HG03442 (cell line): ENCODE measurements around the gene STAG1.
"Not testable (repeated sequence)": the region's sequence is repeated elsewhere in the genome, so short reads cannot be mapped to it uniquely, and the experiment has no call there.

Experiments used
- ATAC-seq: cut with Tn5 transposase; IDR thresholded peaks from one replicate; pipeline ENCODE4 v1.9.1; 2021; ENCODE audit warnings: mild to moderate bottlenecking, moderate library complexity; ENCODE audit not compliant: unreplicated experiment

The STAG1 gene

DNA sequence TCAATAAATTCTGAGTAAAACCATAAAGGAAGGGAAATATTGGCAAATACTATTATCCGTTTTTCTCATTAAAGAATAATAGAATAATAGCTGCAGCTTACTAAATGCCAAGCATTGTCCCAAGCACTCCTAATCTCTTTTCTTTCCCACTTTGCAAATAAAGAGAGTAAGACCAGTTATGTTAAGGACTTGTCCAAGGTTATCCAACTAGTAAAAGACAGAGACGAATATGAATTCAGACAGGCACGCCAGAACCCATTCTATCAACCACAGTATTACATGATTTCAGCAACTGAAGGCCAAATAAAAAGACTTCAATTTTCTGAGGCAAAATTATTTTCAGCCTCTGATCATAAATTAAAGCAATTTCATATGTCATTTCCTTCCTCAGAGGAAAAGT lies 235.5 kb downstream of the STAG1 start:
- ATAC-seq, result no peak

DNA sequence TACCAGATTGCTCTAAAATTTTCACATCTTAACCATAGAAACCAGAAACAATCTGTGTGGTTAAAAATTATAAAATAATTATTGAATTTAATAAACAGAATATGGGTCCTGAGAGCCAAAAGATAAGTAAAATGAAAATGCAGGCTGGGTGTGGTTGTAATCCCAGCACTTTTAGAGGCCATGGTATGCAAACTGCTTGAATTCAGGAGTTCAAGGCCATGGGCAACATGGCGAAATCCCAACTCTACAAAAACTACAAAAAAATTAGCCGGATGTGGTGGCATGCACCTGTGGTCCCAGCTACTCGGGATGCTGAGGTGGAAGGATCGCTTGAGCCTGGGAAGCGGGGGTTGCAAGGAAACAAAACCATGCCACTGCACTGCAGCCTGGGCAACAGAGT lies 236.1 kb downstream of the STAG1 start:
- no peak for ATAC-seq

DNA sequence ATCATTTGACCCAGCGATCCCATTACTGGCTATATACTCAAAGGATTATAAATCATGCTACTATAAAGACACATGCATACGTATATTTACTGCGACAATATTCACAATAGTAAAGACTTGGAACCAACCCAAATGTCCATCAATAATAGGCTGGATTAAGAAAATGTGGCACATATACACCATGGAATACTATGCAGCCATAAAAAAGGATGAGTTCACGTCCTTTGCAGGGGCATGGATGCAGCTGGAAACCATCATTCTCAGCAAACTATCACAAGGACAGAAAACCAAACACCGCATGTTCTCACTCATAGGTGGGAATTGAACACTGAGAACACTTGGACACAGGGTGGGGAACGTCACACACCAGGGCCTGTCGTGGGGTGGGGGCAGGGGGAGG lies 237.6 kb downstream of the STAG1 start:
- ATAC-seq, result not testable (repeated sequence)

DNA sequence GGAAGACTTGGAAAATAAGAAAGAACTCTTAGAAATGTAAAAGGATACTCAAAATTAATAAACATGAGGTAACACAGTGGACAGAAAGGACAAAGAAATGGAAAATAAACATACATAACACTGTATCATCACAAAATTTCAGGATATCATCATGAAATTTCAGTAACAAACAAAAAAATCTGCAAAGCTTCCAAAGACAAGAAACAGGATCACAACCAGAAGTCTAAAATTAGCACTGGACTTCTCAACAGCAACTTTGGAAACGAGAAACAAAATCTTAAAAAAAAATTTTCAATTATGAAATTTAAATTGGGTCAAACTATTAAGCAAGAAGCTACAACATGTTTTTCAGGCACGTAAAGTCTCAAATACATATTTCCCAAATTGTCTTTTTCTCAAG lies 238.8 kb downstream of the STAG1 start:
- ATAC-seq, result no peak

DNA sequence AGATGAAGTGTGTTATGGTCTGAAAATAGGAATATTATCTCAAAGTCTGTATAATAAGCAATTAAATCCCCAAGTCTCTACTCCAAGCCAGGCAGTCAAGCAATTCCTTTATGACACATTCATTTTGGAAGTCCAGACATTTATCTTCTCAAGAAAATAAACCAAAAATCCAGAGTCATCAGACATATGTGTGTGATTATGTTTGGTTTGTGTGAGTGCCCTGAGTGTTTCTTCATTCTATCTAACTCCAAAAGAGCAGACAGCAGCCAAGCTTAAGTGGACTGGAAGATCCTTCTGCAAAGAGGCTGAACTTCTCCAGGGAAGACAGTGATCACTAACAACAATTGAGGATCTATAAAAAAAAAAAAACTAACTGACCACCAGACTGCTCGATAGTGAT lies 239.8 kb downstream of the STAG1 start:
- ATAC-seq, result no peak

DNA sequence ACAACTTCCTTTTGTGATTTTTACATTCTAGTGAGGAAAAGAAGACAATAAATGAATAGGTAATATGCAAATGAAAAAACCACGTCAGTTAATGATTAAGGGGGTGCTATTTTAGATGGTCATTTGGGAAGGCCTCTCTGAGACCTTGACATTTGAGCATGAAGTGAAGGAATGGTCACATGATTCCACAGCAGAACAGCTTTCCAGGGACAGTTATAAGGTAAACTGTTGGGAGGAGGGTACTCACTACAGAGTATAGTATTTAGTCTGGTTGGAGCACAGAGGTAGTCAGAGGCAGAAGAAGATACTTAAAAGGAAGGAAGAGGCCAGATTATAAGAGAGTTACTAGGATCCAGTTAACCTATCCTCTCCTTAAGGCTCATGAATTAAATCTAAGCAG lies 246.5 kb downstream of the STAG1 start:
- no peak for ATAC-seq

DNA sequence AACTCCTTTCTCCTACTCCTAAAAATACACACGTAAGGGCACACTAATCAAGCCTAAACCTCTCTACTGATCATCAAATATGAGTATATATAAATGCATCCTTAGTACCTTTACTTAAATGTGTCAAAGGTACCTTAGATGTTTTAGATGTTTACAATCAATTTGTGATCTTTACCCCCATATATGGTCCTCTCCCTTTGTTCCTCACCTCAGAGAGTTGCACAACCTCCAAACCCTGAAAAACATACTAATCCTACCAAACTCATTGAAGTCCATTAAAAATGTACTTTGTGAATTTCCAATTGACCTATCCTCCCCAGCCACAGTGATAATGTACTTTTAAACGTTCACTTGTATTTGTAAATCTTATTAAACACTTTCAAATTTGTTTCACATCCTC lies 249.1 kb downstream of the STAG1 start:
- ATAC-seq, result no peak

DNA sequence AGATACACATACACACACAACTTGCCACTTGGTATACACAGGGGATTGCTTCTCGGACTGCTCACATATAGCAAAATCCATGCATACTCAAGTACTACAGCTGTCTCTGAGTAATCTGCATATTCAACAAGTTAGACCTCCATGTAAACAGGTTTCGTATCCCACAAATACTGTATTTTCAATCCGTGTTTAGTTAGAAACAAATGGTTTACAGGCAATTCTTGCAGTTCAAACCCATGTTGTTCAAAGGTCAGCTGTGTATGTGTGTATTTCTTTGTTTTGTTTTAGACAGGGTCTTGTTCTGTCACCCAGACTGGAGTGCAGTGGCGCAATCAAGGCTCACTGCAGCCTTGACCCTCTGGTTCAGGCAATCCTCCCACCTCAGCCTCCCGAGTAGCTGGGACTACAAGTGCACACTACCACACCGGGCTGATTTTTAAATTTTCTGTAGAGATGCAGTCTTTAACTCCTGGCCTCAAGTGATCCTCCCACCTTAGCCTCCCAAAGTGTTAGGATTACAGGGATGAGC lies 253.2 kb downstream of the STAG1 start:
- ATAC-seq, result no peak

DNA sequence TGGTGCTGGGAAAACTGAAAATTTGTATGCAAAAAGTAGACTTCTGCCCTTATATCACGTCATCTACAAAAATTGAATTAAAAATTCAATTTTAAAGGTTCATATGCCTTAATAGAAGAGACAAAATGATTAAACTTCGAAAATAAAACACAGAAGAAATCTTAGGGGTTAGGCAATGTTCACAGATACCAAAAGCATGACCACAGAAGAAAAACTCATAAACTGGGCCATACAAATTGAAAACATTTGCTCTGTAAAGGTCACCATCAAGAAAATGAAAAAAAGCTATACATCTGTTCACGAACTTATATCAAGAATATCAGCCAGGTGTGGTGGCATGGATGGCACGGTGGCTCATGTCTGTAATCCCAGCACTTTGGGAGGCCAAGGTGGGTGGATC lies 257.0 kb downstream of the STAG1 start:
- ATAC-seq, result no peak

DNA sequence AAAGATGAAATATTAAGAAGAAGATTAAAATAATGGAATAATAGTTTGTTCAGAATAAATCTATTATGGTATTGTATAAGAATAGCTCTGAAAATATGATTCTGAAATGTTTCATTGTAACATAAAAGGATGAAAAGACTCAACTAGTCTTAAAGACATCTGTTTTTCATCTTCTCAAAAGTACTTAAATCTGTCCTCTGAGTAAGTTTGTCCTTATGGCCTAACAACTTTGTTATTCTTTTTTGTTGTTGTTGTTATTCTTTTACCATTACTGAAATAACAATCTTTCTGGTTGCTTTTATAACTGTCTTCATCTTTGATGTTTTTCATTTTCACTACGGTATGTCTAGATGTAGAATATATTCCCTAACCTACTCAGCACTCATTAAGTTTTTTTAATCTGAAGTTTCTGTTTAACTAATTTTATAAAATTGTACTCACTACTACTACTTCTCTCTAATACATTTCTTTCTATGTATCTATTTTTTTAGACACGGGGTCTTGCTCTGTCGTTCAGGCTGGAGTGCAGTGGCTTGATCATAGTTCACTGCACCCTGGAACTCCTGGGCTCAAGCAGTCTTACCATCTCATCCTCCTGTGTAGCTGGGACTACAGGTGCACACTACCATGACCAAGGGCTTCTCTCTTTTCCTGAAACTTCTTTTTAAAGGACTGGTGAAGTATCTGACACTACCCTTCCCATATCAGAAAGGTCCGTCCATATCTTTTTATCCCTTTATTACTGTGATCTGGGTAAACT lies 261.4 kb downstream of the STAG1 start:
- ATAC-seq, result no peak

DNA sequence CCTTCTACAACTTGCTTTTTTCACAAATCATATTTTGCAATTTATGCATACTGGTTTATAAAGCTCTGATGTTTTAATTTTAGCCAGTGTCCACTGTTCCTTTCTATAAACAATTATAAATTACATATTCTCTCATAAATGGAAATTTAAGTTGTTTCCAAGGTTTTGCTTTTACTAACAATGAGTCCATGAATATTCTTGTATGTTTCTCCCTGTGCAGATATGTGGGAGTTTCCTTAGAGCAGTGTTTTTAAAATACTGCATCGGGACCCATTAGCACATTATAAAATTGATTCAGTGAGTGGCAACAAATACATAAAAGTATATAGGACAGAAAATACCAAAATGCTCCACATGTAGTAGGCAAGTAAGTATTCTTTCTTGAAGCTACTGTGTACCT lies 266.4 kb downstream of the STAG1 start:
- ATAC-seq, result no peak

DNA sequence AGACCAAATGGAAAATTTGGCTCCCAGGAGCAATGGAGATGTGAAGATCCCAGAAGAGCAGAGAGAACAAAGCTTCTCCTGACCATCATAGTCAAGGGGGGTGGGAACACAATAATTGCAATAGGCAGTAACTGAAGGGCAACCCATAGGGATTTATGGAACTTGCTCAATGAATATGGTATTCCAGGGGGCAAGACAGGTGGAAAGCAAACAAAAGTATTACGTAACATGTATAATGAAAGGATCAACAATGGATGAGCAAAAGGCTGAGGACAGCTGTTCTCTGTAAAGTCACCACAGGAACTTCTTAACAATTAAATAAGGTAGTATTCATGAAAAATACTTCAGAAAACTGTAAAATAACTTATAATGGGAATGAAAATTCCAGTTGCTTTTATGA lies 275.9 kb downstream of the STAG1 start:
- no peak for ATAC-seq

DNA sequence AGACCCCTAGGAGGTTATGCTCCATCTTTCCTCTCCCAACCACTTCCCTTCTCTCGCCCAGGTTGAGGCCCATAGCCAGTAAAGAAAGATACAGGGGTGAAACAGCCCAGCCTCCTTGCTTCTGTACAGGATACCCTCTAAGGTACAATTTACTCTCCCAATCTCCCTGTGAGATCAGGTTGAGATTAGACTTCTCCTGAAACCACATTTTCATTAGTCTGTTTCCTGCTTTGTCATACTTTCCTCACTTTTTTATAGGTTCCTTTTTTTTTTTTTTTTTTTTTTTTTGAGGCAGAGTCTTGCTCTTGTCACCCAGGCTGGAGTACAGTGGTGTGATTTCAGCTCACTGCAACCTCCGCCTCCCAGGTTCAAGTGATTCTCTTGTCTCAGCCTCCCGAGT lies 277.3 kb downstream of the STAG1 start:
- ATAC-seq, result not testable (repeated sequence)

DNA sequence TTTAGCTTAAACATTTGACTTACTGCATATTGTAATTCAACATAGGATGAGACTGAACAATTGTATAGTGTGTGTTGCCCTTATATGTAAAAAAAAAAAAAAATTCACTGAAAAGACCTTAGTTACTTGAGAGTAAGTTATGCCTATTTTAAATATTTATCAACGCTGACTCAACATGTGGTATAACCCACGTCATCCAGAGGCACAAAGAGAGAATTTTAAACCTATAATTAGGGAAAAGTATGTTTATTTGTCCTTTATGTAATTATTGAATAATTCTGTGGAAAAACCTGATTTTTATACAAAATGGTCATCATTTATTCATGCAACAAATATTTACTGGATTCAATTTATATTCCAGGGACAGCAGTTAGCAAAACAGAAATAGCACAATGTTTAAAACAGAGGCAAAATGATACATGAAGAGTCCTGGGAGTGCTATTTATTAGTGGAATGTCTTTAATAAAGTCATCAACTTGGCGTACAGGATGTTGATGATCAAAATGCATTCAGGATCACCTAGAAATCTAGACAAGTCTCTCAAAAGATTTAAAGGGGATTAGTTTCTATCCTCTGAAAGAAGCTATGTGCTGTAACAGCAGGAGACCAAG lies 278.4 kb downstream of the STAG1 start:
- ATAC-seq, result no peak

DNA sequence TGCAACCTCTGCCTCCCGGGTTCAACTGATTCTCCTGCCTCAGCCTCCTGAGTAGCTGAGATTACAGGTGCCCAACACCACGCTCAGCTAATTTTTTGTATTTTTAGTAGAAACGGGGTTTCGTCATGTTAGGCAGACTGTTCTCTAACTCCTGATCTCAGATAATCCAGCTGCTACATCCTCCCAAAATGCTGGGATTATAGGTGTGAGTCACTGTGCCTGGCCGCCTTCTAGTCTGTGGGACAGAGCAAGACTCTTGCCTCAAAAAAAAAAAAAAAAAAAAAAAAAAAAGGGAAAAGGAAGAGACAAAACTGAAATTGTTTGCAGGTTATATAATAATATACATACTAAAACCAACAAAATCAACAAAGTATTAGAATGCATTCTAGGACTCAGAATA lies 286.9 kb downstream of the STAG1 start:
- no peak for ATAC-seq

DNA sequence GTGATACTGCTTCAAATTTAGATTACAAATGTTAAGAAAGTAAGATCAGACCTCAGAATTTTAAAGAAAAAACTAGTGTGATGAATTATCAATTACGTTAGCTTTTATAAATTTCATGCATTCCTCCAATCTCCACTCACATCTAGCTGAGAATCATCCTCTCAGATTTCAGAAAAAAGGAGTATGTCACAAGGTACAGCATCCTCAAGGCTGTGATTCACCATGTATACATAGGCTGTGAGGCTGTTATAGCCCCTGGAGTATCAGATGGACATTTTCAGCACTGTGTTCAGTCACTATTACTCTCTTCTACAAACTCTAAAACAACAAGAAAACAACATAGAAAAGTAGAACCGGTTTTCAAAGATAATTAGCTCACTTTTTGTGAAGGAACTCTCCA lies 287.7 kb downstream of the STAG1 start:
- no peak for ATAC-seq

DNA sequence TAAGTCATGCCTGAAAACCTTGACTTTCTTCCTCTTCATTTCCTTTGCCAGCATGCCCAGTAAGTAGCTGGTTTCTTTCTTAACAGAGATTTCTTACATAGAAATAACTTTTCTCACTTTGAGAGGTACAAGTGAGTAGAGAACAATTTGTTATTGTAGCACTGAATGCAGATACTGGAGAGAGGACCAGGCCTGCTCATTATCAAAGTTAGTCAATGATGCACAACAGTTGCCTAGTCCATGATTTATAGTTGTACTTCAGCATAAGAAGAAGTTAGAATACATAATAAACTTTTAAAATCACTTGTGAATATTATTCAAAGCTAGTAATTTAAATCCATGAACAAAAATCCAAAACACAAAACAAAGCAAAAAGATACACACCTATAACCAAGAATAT lies 289.0 kb downstream of the STAG1 start:
- no peak for ATAC-seq

DNA sequence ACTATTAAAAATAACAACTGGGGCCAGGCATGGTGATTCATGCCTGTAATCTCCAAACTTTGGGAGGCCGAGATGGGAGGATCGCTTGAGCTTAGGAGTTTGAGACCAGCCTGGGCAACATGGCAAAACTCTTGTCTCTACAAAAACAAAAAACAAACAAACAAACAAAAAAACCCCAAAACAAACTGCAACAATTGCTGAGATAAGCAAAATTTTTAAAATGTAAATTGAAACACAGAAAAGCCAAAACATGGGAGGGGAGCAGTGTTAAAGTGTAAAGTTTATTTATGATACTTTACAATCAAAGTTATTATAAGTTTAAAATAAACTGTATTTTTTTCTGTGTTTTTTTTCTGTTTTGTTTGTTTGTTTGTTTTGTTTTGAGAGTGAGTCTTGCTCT lies 294.4 kb downstream of the STAG1 start:
- no peak for ATAC-seq

DNA sequence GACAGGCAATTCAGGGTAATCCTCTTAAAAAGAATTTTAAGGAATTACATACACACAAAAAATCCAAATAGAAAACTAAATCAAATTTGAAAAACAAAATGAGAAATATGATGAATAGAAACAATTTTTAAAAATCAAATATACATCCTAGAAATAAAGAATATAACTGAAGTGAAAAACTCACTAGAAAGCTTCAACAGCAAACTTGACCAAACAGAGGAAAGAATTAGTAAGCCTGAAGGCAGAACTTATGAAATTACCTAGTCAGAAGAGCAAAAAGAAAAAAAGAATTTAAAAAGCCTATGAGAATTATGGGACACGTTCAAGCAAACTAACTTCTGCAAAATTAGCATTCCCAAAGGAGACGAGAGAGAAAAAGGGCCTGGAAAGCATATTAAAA lies 296.0 kb downstream of the STAG1 start:
- no peak for ATAC-seq

DNA sequence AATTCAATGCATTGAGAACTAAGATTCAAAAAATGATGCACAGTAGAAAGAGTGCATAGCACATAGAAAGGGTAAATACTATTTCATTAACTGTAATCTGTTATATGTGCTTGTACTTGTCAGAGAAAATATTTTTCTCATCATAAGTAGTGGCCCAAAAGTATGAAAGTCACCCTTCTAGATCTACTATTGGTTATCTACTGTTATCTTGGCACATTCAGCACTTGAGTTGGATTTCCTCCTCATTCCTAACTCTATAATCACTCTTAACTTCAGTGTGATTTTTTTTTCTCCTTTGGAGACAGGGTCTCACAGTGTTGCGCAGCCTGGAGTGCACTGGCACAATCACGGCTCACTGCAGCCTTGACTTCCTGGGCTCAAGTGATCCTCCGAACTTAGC lies 307.6 kb downstream of the STAG1 start:
- no peak for ATAC-seq

DNA sequence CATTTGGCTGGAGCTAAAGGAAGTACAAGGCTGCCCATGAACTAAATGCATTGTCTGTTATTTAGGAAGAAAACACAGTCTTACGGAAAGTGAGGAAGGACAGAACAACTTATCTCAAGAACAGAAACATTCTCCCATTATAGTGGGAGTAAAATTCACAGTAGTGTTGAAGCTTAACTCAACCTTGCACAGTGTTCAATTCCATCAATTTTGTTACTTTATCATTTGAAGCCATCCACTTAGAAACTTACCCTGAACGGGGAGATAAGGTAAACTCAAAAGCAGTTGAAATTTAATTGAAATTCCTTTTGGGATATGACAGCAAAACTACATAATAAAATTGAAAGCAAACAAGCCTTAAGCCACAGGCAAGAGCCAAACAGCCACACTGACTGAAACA lies 315.1 kb downstream of the STAG1 start:
- ATAC-seq, result no peak

DNA sequence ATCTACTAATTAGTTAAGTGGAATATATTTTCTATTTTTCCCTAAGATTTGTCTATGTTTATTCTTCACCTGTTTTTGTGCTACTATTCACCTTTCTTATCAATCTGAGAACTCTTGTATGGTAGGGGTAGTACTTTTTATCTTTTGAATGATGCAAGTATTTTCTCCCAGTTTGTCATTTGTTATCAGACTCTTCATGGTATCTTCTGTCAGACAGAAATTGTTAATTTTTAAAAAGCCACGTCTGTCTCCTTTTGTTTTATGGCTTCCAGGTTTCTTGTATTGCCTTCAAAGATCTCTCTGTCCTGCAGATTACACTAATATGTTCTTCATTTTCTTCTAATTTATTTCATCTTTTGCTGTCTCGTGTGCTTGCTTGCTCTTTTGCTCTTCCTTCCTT lies 317.7 kb downstream of the STAG1 start:
- no peak for ATAC-seq

DNA sequence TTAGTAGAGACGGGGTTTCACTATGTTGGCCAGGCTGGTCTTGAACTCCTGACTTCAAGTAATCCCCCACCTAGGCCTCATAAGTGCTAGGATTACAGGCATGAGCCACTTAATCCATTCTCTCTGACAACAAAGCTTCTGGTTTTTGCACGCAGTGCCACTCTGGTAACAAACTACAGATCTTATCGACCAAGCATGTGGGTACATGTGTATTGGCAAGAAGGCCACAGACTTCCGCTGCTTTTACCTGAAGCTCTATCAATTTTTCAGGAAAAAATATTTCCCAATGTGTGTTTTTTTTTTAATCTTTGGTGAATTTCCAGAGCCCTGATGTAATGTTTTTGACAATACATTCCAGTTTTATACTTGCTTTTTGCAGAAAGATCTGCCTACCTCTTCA lies 319.5 kb downstream of the STAG1 start:
- ATAC-seq, result no peak
